Naive thymus-derived CD4-positive, alpha-beta T cell (primary cell): ENCODE results near the gene CFAP99. TPM values are rescaled to one million over a fixed set of nuclear protein-coding genes. Genes with fewer than 3 reads are reported as not detected.
A peak's percentile ranks its signal among the peaks of the same experiment; 100 is the strongest.

Experiments
- ATAC-seq: fragments of 150-1000 bp; cut with Tn5 transposase; 2 replicates; pipeline ENCODE4 v1.10.0; 2021; ENCODE audit warnings: mild to moderate bottlenecking, moderate library complexity
- CTCF ChIA-PET: fragments of 350-600 bp; sonication (Branson Sonifier 250); formaldehyde crosslinking; loops from one replicate; lab custom pipeline; 2021; ENCODE audit warnings: antibody characterized with exemption; lab: Charles Lee
- POLR2A ChIA-PET: fragments of 350-600 bp; sonication (Branson Sonifier 250); formaldehyde crosslinking; loops from one replicate; lab custom pipeline; 2021; ENCODE audit warnings: antibody characterized with exemption, inconsistent platforms; lab: Charles Lee
- DNase-seq, 9 donors: peaks; one replicate each; pipeline versions ENCODE4 v3.0.0 to v3.0.0-alpha.2; 2020 to 2022; ENCODE audit warnings: mixed read lengths in 1 of 9
- H3K27ac ChIP-seq: one replicate; pipeline ENCODE4 v1.7.0; 2013; ENCODE audit warnings: mild to moderate bottlenecking, low read depth, low read length, moderate library complexity
- H3K27me3 ChIP-seq, 2 donors: one replicate each; pipeline ENCODE4 v1.7.0; 2013; ENCODE audit warnings: low read length in 2 of 2, mild to moderate bottlenecking in 2 of 2, moderate library complexity in 2 of 2; ENCODE audit not compliant: control insufficient read depth in 2 of 2, insufficient read depth in 2 of 2
- H3K36me3 ChIP-seq, 3 experiments: 1 replicate in 2 of 3; 2 replicates in 1 of 3; pipeline ENCODE4 v1.7.0; 2013; ENCODE audit warnings: low read length in 3 of 3, mild to moderate bottlenecking in 3 of 3, moderate library complexity in 1 of 3; ENCODE audit not compliant: insufficient read depth in 3 of 3, control insufficient read depth in 2 of 3
- H3K4me1 ChIP-seq, 2 donors: one replicate each; pipeline ENCODE4 v1.7.0; 2013; ENCODE audit warnings: low read length in 2 of 2, mild to moderate bottlenecking in 2 of 2, moderate library complexity in 1 of 2; ENCODE audit not compliant: control insufficient read depth in 2 of 2, insufficient read depth in 2 of 2
- H3K4me3 ChIP-seq: 2 replicates; pipeline ENCODE4 v1.7.0; 2013; ENCODE audit warnings: mild to moderate bottlenecking, low read length
- H3K9me3 ChIP-seq, 3 experiments: 1 replicate in 2 of 3; 2 replicates in 1 of 3; pipeline ENCODE4 v1.7.0; 2013; ENCODE audit warnings: low read length in 3 of 3; ENCODE audit not compliant: control insufficient read depth in 2 of 3
- H3K27ac Mint-ChIP-seq, 9 donors: one replicate each; pipeline ENCODE4 v1.8.0; 2020 to 2022; ENCODE audit warnings: mixed read lengths in 9 of 9, mild to moderate bottlenecking in 8 of 9, moderate library complexity in 5 of 9, inconsistent platforms in 2 of 9
- H3K27me3 Mint-ChIP-seq, 5 donors: one replicate each; pipeline ENCODE4 v1.8.0; 2021 to 2022; ENCODE audit warnings: mixed read lengths in 5 of 5, mild to moderate bottlenecking in 1 of 5
- H3K36me3 Mint-ChIP-seq, 5 donors: one replicate each; pipeline ENCODE4 v1.8.0; 2020 to 2022; ENCODE audit warnings: mixed read lengths in 5 of 5, mild to moderate bottlenecking in 3 of 5, inconsistent platforms in 1 of 5
- H3K4me1 Mint-ChIP-seq, 7 donors: one replicate each; pipeline ENCODE4 v1.8.0; 2020 to 2022; ENCODE audit warnings: mixed read lengths in 7 of 7, mild to moderate bottlenecking in 3 of 7, inconsistent platforms in 1 of 7
- H3K4me3 Mint-ChIP-seq, 10 donors: one replicate each; pipeline ENCODE4 v1.8.0; 2020 to 2022; ENCODE audit warnings: mild to moderate bottlenecking in 10 of 10, mixed read lengths in 10 of 10, moderate library complexity in 6 of 10, inconsistent platforms in 2 of 10
- H3K9me3 Mint-ChIP-seq, 11 donors: one replicate each; pipeline ENCODE4 v1.8.0; 2020 to 2022; ENCODE audit warnings: mixed read lengths in 11 of 11, mild to moderate bottlenecking in 4 of 11, inconsistent platforms in 1 of 11, moderate library complexity in 1 of 11
- intact Hi-C, 2 donors: fragments of 100-400 bp; cut with micrococcal nuclease; formaldehyde crosslinking; loops; one replicate each; pipeline ENCODE4 v1.15.1; 2023
- polyA plus RNA-seq, 2 donors: library from polyadenylated mRNA; unstranded; fragments of 300-500 nt; fragmentation: Illumina TruSeq; gene quantifications; one replicate each; pipeline ENCODE4 v1.2.3, GENCODE V29; 2021
- total RNA-seq, 6 experiments: library from RNA in 5 of 6; stranded (reverse) in 5 of 6; gene quantifications; 1 replicate in 5 of 6; 2 replicates in 1 of 6; pipeline ENCODE4 v1.2.3 and lab custom pipeline; 2021 to 2026

Gene CFAP99
- total and polyA plus RNA-seq, 7 experiments from 2014 or later = 0.12 to 0.27 TPM; not detected in 5

GRCh38 chr4:2411786-2412510 lies 6.8 kb upstream of the CFAP99 start:
- Mint-ChIP-seq H3K27ac (peak overlapping the region; percentile 90 to 100 (median 96)), H3K4me1 (peaks cover 40 to 77% (median 65%) of the 10 kb centered on the region in 7 donors), H3K36me3 (peaks cover 0 to 5% (median 0%) of the 10 kb centered on the region in 5 donors), H3K4me3 (peak overlapping the region; percentile 74 to 99 (median 84)), H3K27me3 (peaks cover 0 to 18% (median 0%) of the 10 kb centered on the region in 5 donors), H3K9me3 (peaks cover 0 to 4% (median 0%) of the 10 kb centered on the region in 11 donors)
- CTCF ChIA-PET = interaction anchor here (0.7 to 1.2 kb wide), 3 partner anchors 10 to 150 kb away, joined by 5 to 7 read pairs (median 6); partner anchors contain the start of gene MXD4
- ATAC-seq = no peak
- intact Hi-C loops = loop anchor here (1.0 to 10.0 kb wide), 5 partner anchors 19 to 1477 kb away; partner anchors contain the start of genes GAK (in 1 of the 2) and TMEM175 (in 1 of the 2)
- no peaks in the 10 kb centered on the region for H3K27me3 ChIP-seq
- no peaks in the 10 kb centered on the region for H3K36me3 ChIP-seq
- DNase-seq = no peak
- peak overlapping the region; percentile 71 for H3K27ac ChIP-seq
- H3K9me3 ChIP-seq = no peaks in the 10 kb centered on the region
- POLR2A ChIA-PET = interaction anchor here (0.9 to 3.4 kb wide), 9 partner anchors 11 to 171 kb away, joined by 3 to 27 read pairs (median 6); partner anchors contain the start of genes HAUS3, MXD4, POLN and RNF4
- H3K4me3 ChIP-seq = peak overlapping the region; percentile 29
- H3K4me1 ChIP-seq = peaks cover 41 to 46% of the 10 kb centered on the region in 2 donors

GRCh38 chr4:2412534-2412884 lies 6.2 kb upstream of the CFAP99 start:
- Mint-ChIP-seq H3K9me3 (peaks cover 0 to 4% (median 0%) of the 10 kb centered on the region in 11 donors), H3K27ac (peak overlapping the region; percentile 90 to 100 (median 96)), H3K36me3 (peaks cover 0 to 5% (median 0%) of the 10 kb centered on the region in 5 donors), H3K27me3 (peaks cover 0 to 19% (median 0%) of the 10 kb centered on the region in 5 donors), H3K4me1 (peaks cover 35 to 75% (median 64%) of the 10 kb centered on the region in 7 donors), H3K4me3 (peak overlapping the region; percentile 74 to 99 (median 84))
- Histone ChIP-seq H3K9me3 (no peaks in the 10 kb centered on the region), H3K36me3 (no peaks in the 10 kb centered on the region), H3K27ac (peak overlapping the region; percentile 71), H3K27me3 (no peaks in the 10 kb centered on the region), H3K4me1 (peaks cover 41 to 48% of the 10 kb centered on the region in 2 donors), H3K4me3 (peak overlapping the region; percentile 29)
- intact Hi-C loops = loop anchor here (1.0 to 10.0 kb wide), 5 partner anchors 20 to 1478 kb away; partner anchors contain the start of genes GAK (in 1 of the 2) and TMEM175 (in 1 of the 2)
- DNase-seq = peak in 6 of 9 donors; percentile 66 to 84 (median 82)
- ChIA-PET CTCF (interaction anchor here (0.7 to 1.2 kb wide), 5 partner anchors 10 to 150 kb away, joined by 3 to 7 read pairs (median 5); partner anchors contain the start of gene MXD4), POLR2A (interaction anchor here (0.9 to 3.4 kb wide), 9 partner anchors 12 to 172 kb away, joined by 3 to 27 read pairs (median 6); partner anchors contain the start of genes HAUS3, MXD4, POLN and RNF4)
- ATAC-seq = peak; percentile 57

GRCh38 chr4:2412885-2413716 lies 5.7 kb upstream of the CFAP99 start:
- peaks cover 0 to 25% (median 0%) of the 10 kb centered on the region in 5 donors for H3K27me3 Mint-ChIP-seq
- ATAC-seq (peak; percentile 84), DNase-seq (peak; percentile 60 to 89 (median 85))
- CTCF ChIA-PET = interaction anchor here (0.7 to 0.9 kb wide), 3 partner anchors 30 to 151 kb away, joined by 3 to 5 read pairs (median 5); partner anchors contain the start of gene MXD4
- peaks cover 0 to 5% (median 0%) of the 10 kb centered on the region in 5 donors for H3K36me3 Mint-ChIP-seq
- H3K36me3 ChIP-seq = no peaks in the 10 kb centered on the region
- peak overlapping the region; percentile 71 for H3K27ac ChIP-seq
- H3K4me1 ChIP-seq = peaks cover 41 to 48% of the 10 kb centered on the region in 2 donors
- POLR2A ChIA-PET = interaction anchor here (0.7 to 3.4 kb wide), 13 partner anchors 8 to 542 kb away, joined by 3 to 27 read pairs (median 5); partner anchors contain the start of genes HAUS3, MXD4, NSD2 and POLN
- peaks cover 35 to 75% (median 67%) of the 10 kb centered on the region in 7 donors for H3K4me1 Mint-ChIP-seq
- H3K27ac Mint-ChIP-seq = peak overlapping the region; percentile 90 to 100 (median 96)
- H3K4me3 Mint-ChIP-seq = peak overlapping the region; percentile 74 to 99 (median 84)
- H3K9me3 Mint-ChIP-seq = peaks cover 0 to 5% (median 0%) of the 10 kb centered on the region in 11 donors
- H3K4me3 ChIP-seq = peak overlapping the region; percentile 29
- intact Hi-C loops = loop anchor here (1.0 to 10.0 kb wide), 11 partner anchors 20 to 1478 kb away; partner anchors contain the start of genes MXD4 (in 2 of the 2), FAM193A (in 1 of the 2), GAK (in 1 of the 2) and HAUS3 (in 1 of the 2)
- H3K27me3 ChIP-seq = no peaks in the 10 kb centered on the region
- no peaks in the 10 kb centered on the region for H3K9me3 ChIP-seq

GRCh38 chr4:2413821-2414610 lies 4.7 kb upstream of the CFAP99 start:
- H3K4me3 ChIP-seq = peak overlapping the region; percentile 29
- no peaks in the 10 kb centered on the region for H3K9me3 ChIP-seq
- H3K4me1 ChIP-seq = peaks cover 36 to 50% of the 10 kb centered on the region in 2 donors
- H3K9me3 Mint-ChIP-seq = peaks cover 0 to 5% (median 0%) of the 10 kb centered on the region in 11 donors
- H3K27ac Mint-ChIP-seq = peak overlapping the region; percentile 90 to 100 (median 96)
- H3K27me3 ChIP-seq = no peaks in the 10 kb centered on the region
- H3K27me3 Mint-ChIP-seq = peaks cover 0 to 25% (median 0%) of the 10 kb centered on the region in 5 donors
- ATAC-seq (no peak), DNase-seq (peak in 2 of 9 donors; percentile 11 to 13)
- intact Hi-C loops = loop anchor here (1.0 to 10.0 kb wide), 10 partner anchors 21 to 1479 kb away; partner anchors contain the start of genes MXD4 (in 2 of the 2), FAM193A (in 1 of the 2), GAK (in 1 of the 2) and HAUS3 (in 1 of the 2)
- H3K36me3 Mint-ChIP-seq = peaks cover 0 to 5% (median 0%) of the 10 kb centered on the region in 5 donors
- H3K4me3 Mint-ChIP-seq = peak overlapping the region; percentile 34 to 99 (median 84)
- H3K4me1 Mint-ChIP-seq = peaks cover 38 to 72% (median 66%) of the 10 kb centered on the region in 7 donors
- H3K27ac ChIP-seq = peak overlapping the region; percentile 71
- ChIA-PET POLR2A (interaction anchor here (0.7 to 3.4 kb wide), 10 partner anchors 9 to 543 kb away, joined by 3 to 27 read pairs (median 4); partner anchors contain the start of genes HAUS3, MXD4, NSD2 and POLN), CTCF (no interaction called here)
- H3K36me3 ChIP-seq = no peaks in the 10 kb centered on the region

GRCh38 chr4:2415213-2415612 lies 3.5 kb upstream of the CFAP99 start:
- peak overlapping the region in 5 of 9 donors; percentile 2 to 50 (median 38) for H3K27ac Mint-ChIP-seq
- no peak for DNase-seq
- no peak for ATAC-seq
- peaks cover 42 to 58% of the 10 kb centered on the region in 2 donors for H3K4me1 ChIP-seq
- peak overlapping the region in 5 of 10 donors; percentile 10 to 84 (median 25) for H3K4me3 Mint-ChIP-seq
- H3K36me3 ChIP-seq = no peaks in the 10 kb centered on the region
- intact Hi-C loops = loop anchor here (5.0 to 10.0 kb wide), 4 partner anchors 520 to 1480 kb away; partner anchors contain the start of genes GAK (in 1 of the 2), HTT (in 1 of the 2), HTT-AS (in 1 of the 2) and NSD2 (in 1 of the 2)
- ChIA-PET CTCF (interaction anchor here (0.6 to 1.2 kb wide), 2 partner anchors 18 to 115 kb away, joined by 3 to 4 read pairs; no protein-coding TSS in a partner anchor), POLR2A (interaction anchor here (0.5 to 1.8 kb wide), 7 partner anchors 13 to 1299 kb away, joined by 3 to 10 read pairs (median 3); partner anchors contain the start of genes HAUS3 and POLN)
- peaks cover 50 to 80% (median 71%) of the 10 kb centered on the region in 7 donors for H3K4me1 Mint-ChIP-seq
- peaks cover 0 to 5% (median 0%) of the 10 kb centered on the region in 5 donors for H3K36me3 Mint-ChIP-seq
- H3K9me3 ChIP-seq = no peaks in the 10 kb centered on the region
- H3K4me3 ChIP-seq = no peak overlapping the region
- peaks cover 0 to 8% (median 0%) of the 10 kb centered on the region in 11 donors for H3K9me3 Mint-ChIP-seq
- H3K27ac ChIP-seq = no peak overlapping the region
- H3K27me3 Mint-ChIP-seq = peaks cover 4 to 37% (median 6%) of the 10 kb centered on the region in 5 donors
- no peaks in the 10 kb centered on the region for H3K27me3 ChIP-seq
